Sigmoid colon (tissue), 7 donors: ENCODE data around the gene SLC22A4. TPM values are rescaled to one million over a fixed set of nuclear protein-coding genes. Genes with fewer than 3 reads are reported as not detected.

ENCODE experiments used
- DNase-seq: peaks from one replicate; pipeline ENCODE4 v3.0.0-alpha.2; 2019
- H3K27ac ChIP-seq, 4 donors: fragments of 200-600 bp; sonication (generic); one replicate each; pipeline ENCODE4 v1.5.1; 2016 to 2019; ENCODE audit warnings: mild to moderate bottlenecking in 1 of 4
- H3K27me3 ChIP-seq, 3 donors: fragments of 200-600 bp; sonication (generic); one replicate each; pipeline ENCODE4 v1.5.1; 2019; ENCODE audit warnings: mild to moderate bottlenecking in 1 of 3
- H3K36me3 ChIP-seq, 4 donors: fragments of 200-600 bp; sonication (generic); one replicate each; pipeline ENCODE4 v1.5.1; 2016 to 2019
- H3K4me1 ChIP-seq, 4 donors: fragments of 200-600 bp; sonication (generic); one replicate each; pipeline ENCODE4 v1.5.1; 2017 to 2019
- H3K4me3 ChIP-seq, 4 donors: fragments of 200-600 bp; sonication (generic); one replicate each; pipeline ENCODE4 v1.5.1; 2017 to 2019; ENCODE audit warnings: mild to moderate bottlenecking in 2 of 4, moderate library complexity in 1 of 4
- H3K9me3 ChIP-seq, 4 donors: fragments of 200-600 bp in 3 of 4; sonication (generic) in 3 of 4; one replicate each; pipeline versions ENCODE4 v1.5.1 to v1.6.1; 2013 to 2019
- EP300 ChIP-seq, 4 donors: sonication (generic); formaldehyde crosslinking; IDR thresholded peaks; one replicate each; pipeline ENCODE4 v1.6.1; 2017; ENCODE audit warnings: antibody characterized with exemption in 4 of 4
- POLR2A ChIP-seq, 2 donors: fragments of 450-650 bp; IDR thresholded peaks; one replicate each; pipeline ENCODE4 v1.6.1; 2016; ENCODE audit warnings: antibody characterized with exemption in 2 of 2, mild to moderate bottlenecking in 2 of 2, moderate library complexity in 2 of 2
- POLR2AphosphoS5 ChIP-seq, 4 donors: sonication (generic); formaldehyde crosslinking; IDR thresholded peaks; one replicate each; pipeline ENCODE4 v1.6.1; 2017; ENCODE audit warnings: antibody characterized with exemption in 4 of 4
- WGBS, 2 donors: extraction: QIAGEN DNeasy Blood & Tissue Kit; methylation state at CpG; one replicate each; pipeline ENCODE4 v1.1.7; 2013; 5-methylcytosine and 5-hydroxymethylcytosine counted together
- intact Hi-C: fragments of 100-400 bp; cut with DNase I; formaldehyde crosslinking; loops from one replicate; pipeline ENCODE4 v1.15.1; 2023
- polyA plus RNA-seq, 3 donors: library from polyadenylated mRNA; stranded (reverse); fragments of 200-250 nt; gene quantifications; one replicate each; pipeline ENCODE4 v1.2.3, GENCODE V29; 2013
- total RNA-seq, 4 donors: library from RNA; depleted of rRNA; stranded (reverse); fragments of >200 nt; gene quantifications; one replicate each; pipeline ENCODE4 v1.1.0, GENCODE V29; 2016
- TF ChIP-seq, protein P1 (sequence below), 4 experiments: fragments of 450-650 bp in 3 of 4; fragments of 200-600 bp in 1 of 4; IDR thresholded peaks; one replicate each; pipeline ENCODE4 v1.5.1; 2016 to 2019; ENCODE audit warnings: antibody characterized with exemption in 4 of 4, mild to moderate bottlenecking in 3 of 4, moderate library complexity in 2 of 4
- donor health status: healthy with polysubstance abuse.
- donor health status: Bipolar disorder and iron deficiency.
- donor health status: healthy.

Gene SLC22A4
- total and polyA plus RNA-seq, 7 donors = 0.49 to 3.4 (median 0.83) TPM

DNA sequence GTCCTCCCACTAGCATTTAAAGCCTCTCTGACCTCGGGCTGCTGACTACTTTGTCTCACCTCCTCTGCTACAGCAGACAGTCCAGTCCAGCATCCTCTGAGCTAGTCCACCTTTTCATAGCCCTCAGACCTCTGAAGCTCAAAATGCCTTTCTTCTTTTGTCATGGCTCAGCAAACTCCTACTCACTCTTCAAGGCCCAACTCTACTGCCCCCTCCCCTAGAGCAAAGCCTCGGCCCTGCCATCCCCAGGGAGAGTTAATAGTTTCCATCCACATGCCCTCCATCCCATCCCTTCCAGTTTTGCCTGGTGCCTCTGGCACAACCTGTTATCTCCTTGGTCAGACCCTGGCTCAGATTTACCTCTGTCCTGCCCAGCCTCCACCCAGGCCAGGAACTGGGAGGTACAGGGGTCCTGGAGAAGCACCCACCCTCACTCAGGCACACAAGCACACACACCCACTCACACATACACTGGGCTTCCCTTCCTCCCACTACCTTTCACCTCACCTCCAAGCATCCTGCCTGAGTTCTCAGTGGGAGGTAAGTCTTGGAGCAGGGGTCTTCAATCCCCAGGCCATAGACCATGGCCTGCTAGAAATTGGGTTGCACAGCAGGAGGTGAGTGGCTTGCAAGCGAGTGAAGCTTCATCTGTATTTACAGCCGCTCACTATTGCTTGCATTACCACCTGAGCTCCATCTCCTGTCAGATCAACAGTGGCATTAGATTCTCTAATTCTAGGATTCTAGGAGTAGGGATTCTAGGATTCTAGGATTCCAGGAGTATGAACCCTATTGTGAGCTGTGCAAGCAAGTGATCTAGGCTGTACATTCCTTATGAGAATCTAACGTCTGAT lies 18.6 kb upstream of the SLC22A4 start:
- peak; percentile 35 for DNase-seq
- TF ChIP-seq POLR2A (IDR thresholded peaks at IDR 0.05) (no peak), EP300 (IDR thresholded peaks at IDR 0.05) (no peak), POLR2AphosphoS5 (IDR thresholded peaks at IDR 0.05) (no peak)
- TF ChIP-seq, protein P1, sequence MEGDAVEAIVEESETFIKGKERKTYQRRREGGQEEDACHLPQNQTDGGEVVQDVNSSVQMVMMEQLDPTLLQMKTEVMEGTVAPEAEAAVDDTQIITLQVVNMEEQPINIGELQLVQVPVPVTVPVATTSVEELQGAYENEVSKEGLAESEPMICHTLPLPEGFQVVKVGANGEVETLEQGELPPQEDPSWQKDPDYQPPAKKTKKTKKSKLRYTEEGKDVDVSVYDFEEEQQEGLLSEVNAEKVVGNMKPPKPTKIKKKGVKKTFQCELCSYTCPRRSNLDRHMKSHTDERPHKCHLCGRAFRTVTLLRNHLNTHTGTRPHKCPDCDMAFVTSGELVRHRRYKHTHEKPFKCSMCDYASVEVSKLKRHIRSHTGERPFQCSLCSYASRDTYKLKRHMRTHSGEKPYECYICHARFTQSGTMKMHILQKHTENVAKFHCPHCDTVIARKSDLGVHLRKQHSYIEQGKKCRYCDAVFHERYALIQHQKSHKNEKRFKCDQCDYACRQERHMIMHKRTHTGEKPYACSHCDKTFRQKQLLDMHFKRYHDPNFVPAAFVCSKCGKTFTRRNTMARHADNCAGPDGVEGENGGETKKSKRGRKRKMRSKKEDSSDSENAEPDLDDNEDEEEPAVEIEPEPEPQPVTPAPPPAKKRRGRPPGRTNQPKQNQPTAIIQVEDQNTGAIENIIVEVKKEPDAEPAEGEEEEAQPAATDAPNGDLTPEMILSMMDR (IDR thresholded peaks at IDR 0.05) = no peak

DNA sequence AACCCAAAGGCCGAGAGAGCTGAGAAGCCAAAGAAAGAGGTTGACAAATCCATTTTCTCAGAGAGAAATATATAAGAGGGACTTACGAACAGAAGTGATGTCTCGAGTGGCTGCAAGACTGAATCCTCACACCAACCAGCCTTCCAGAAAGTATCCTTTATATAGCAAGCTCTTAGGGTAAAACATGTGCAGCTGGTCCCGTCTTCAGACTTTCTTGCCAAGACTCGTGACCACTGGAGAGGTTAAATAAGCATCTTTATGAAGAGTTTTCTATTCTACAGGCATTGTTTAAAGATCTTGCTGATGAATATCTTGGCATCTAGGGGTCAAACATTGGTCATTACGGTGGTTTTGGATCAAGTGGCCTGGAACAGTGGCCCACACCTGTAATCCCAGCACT lies 16.9 kb upstream of the SLC22A4 start:
- Histone ChIP-seq H3K9me3 (no peaks in the 10 kb centered on the region), H3K4me1 (peaks cover 0 to 15% (median 10%) of the 10 kb centered on the region in 4 donors), H3K27me3 (no peaks in the 10 kb centered on the region), H3K4me3 (no peak overlapping the region), H3K27ac (no peak overlapping the region), H3K36me3 (peaks cover 0 to 12% (median 2%) of the 10 kb centered on the region in 4 donors)
- intact Hi-C loops = no loop called here
- WGBS, 2 donors = 70 to 87% methylated on average over 6 of the region's 6 CpGs
- TF ChIP-seq POLR2AphosphoS5 (IDR thresholded peaks at IDR 0.05) (peak in 1 of 4 donors; percentile 2), EP300 (IDR thresholded peaks at IDR 0.05) (no peak)
- peak; percentile 26 for DNase-seq

More for the DNA sequence above, 18.6 kb upstream of the SLC22A4 start:
- Histone ChIP-seq H3K27ac (peak overlapping the region in 1 of 4 donors; percentile 99), H3K4me3 (no peak overlapping the region), H3K27me3 (no peaks in the 10 kb centered on the region), H3K4me1 (peaks cover 0 to 20% (median 16%) of the 10 kb centered on the region in 4 donors), H3K36me3 (peaks cover 5 to 29% (median 13%) of the 10 kb centered on the region in 4 donors), H3K9me3 (no peaks in the 10 kb centered on the region)
- 85 to 90% methylated on average over 5 of the region's 5 CpGs for WGBS, 2 donors
- intact Hi-C loops = no loop called here

DNA sequence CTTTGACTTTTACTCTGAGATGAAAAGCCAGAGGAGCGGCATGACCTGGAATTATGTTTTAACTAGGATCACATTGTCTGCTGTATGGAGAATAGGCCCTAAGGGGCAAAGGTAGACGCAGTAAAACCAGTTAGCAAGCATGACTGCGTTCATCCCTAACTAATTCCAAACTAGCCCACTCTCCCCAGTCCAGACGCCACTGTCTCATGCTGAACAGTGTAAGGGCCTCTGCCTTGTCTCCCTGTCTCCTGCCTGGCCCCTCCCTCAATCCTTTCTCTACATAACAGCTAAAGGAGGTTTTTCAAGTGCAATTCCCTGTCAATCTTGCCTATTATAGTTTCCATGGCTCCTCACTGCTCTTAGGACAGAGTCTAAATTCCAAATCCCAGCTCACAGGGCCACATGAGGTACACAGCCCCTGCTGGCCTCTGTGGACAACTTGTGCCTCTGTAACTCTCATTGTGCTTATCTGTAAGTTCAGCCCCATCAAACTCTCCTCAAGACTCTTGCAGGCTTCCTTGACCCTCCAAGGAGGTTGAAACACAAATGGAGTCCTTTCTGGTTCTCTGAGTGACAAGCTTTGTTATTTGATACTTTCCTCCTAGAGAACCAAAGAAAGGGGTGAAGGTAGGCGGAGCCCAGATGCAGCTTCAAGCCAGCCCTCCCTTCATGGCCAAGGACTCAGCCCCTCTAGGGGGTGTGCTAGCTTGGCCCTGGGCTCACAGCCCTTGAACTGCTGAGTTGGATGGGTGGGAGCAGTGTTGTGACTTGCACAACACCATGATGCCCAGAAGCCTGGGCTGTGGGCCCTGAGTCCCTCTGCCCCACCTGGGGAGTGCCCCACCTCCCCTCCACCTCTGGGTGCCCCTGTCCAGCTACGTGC lies 16.0 kb upstream of the SLC22A4 start:
- no peak overlapping the region for H3K27ac ChIP-seq
- intact Hi-C loops = no loop called here
- peaks cover 0 to 7% (median under 1%) of the 10 kb centered on the region in 4 donors for H3K4me1 ChIP-seq
- no peaks in the 10 kb centered on the region for H3K9me3 ChIP-seq
- H3K27me3 ChIP-seq = no peaks in the 10 kb centered on the region
- H3K36me3 ChIP-seq = peaks cover 0 to 8% (median 0%) of the 10 kb centered on the region in 4 donors
- DNase-seq = peak; percentile 45
- TF ChIP-seq POLR2AphosphoS5 (IDR thresholded peaks at IDR 0.05) (no peak), POLR2A (IDR thresholded peaks at IDR 0.05) (no peak), EP300 (IDR thresholded peaks at IDR 0.05) (no peak)
- TF ChIP-seq, protein P1 (IDR thresholded peaks at IDR 0.05) = no peak
- no peak overlapping the region for H3K4me3 ChIP-seq
- 49 to 71% methylated on average over 6 of the region's 6 CpGs for WGBS, 2 donors

DNA sequence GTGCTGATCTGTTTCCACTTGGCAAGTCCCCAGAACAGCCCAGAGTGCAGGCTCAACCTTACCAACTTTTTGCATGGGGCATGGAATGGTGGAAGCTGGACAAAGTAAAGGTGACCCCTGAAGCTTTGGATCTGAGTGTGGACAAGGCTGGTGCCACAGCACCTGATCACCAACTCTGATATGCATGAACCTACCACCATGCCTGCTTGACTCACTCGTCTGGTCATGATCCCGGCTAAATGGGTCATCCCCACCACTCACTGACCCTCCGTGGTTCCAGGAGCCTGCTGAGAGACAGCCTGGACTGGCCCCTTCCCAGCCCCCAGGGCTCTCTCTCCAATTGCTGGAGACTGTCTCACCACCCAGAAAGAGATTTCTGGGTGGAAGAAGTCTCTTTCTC lies 14.4 kb upstream of the SLC22A4 start:
- Histone ChIP-seq H3K27me3 (no peaks in the 10 kb centered on the region), H3K4me1 (peaks cover 0 to 7% (median 0%) of the 10 kb centered on the region in 4 donors), H3K36me3 (no peaks in the 10 kb centered on the region), H3K27ac (no peak overlapping the region), H3K9me3 (no peaks in the 10 kb centered on the region), H3K4me3 (no peak overlapping the region)
- intact Hi-C loops = no loop called here
- no peak for DNase-seq
- no peak for TF ChIP-seq POLR2AphosphoS5 (IDR thresholded peaks at IDR 0.05)
- TF ChIP-seq EP300 (IDR thresholded peaks at IDR 0.05) = no peak
- TF ChIP-seq, protein P1 (IDR thresholded peaks at IDR 0.05) = no peak
- no peak for TF ChIP-seq POLR2A (IDR thresholded peaks at IDR 0.05)
- 92 to 94% methylated on average over 3 of the region's 3 CpGs for WGBS, 2 donors
